Activated B cell treated with CpG ODN at 0.5 μM for 24 hours (primary cell): Measurements from ENCODE around the gene EPSTI1. TPM values are rescaled to one million over a fixed set of nuclear protein-coding genes. Genes with fewer than 3 reads are reported as not detected.

Source experiments
- ATAC-seq: fragments of 200-7000 bp; cut with Tn5 transposase; one replicate; pipeline ENCODE4 v1.10.0; 2021; ENCODE audit warnings: low read depth, mild to moderate bottlenecking, moderate library complexity
- CTCF ChIA-PET: fragments of 350-600 bp; sonication (Branson Sonifier 250); formaldehyde crosslinking; loops from one replicate; lab custom pipeline; 2021; ENCODE audit warnings: antibody characterized with exemption; lab: Charles Lee
- POLR2A ChIA-PET: fragments of 350-600 bp; sonication (Branson Sonifier 250); formaldehyde crosslinking; loops from one replicate; lab custom pipeline; 2021; ENCODE audit warnings: antibody characterized with exemption; lab: Charles Lee
- DNase-seq: peaks from one replicate; pipeline ENCODE4 v3.0.0; 2022
- H3K27ac Mint-ChIP-seq: one replicate; pipeline ENCODE4 v1.8.0; 2020; ENCODE audit warnings: mixed read lengths
- H3K27me3 Mint-ChIP-seq: one replicate; pipeline ENCODE4 v1.8.0; 2021; ENCODE audit warnings: mixed read lengths
- H3K36me3 Mint-ChIP-seq: one replicate; pipeline ENCODE4 v1.8.0; 2021; ENCODE audit warnings: low read depth, mixed read lengths
- H3K4me1 Mint-ChIP-seq: one replicate; pipeline ENCODE4 v1.8.0; 2021; ENCODE audit warnings: mixed read lengths
- H3K4me3 Mint-ChIP-seq: one replicate; pipeline ENCODE4 v1.8.0; 2020; ENCODE audit warnings: mild to moderate bottlenecking, mixed read lengths
- H3K9me3 Mint-ChIP-seq: one replicate; pipeline ENCODE4 v1.8.0; 2020; ENCODE audit warnings: mixed read lengths
- intact Hi-C: fragments of 100-400 bp; cut with micrococcal nuclease; formaldehyde crosslinking; loops from one replicate; pipeline ENCODE4 v1.15.1; 2024
- total RNA-seq: library from RNA; stranded (reverse); gene quantifications from 2 replicates; pipeline ENCODE4 v1.2.3, GENCODE V29; 2022
- TF ChIP-seq, protein P1 (sequence below): fragments of 200-600 bp; IDR thresholded peaks from one replicate; pipeline ENCODE4 v1.8.0; 2022; ENCODE audit warnings: antibody characterized with exemption, mild to moderate bottlenecking

EPSTI1 gene
- total RNA-seq, 1 donor from 2014 or later, result 32.8 TPM

DNA sequence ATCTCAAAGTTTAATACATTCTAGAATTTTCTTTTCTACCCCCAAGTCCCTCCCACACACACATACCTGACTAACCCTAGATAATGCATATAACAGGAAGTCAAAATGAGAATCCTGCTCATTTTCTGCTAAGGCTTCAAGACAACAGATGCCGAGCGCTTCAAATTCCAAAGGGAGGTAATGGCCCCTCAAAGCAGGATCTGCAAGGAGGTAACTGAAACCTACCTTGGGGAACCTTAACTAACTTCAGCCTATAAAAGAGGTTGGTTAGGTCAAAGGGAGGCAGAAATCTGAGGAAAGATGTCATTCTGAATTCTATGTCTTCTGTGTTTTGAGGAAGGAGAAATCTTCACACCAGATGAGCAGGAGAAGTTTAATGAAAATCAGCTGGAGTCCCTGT, 26.8 kb downstream of the EPSTI1 start:
- Mint-ChIP-seq H3K27ac (no peak overlapping the region), H3K4me1 (peaks cover 9% of the 10 kb centered on the region), H3K27me3 (no peaks in the 10 kb centered on the region), H3K4me3 (no peak overlapping the region), H3K36me3 (peaks cover 60% of the 10 kb centered on the region), H3K9me3 (no peaks in the 10 kb centered on the region)
- TF ChIP-seq, protein P1, sequence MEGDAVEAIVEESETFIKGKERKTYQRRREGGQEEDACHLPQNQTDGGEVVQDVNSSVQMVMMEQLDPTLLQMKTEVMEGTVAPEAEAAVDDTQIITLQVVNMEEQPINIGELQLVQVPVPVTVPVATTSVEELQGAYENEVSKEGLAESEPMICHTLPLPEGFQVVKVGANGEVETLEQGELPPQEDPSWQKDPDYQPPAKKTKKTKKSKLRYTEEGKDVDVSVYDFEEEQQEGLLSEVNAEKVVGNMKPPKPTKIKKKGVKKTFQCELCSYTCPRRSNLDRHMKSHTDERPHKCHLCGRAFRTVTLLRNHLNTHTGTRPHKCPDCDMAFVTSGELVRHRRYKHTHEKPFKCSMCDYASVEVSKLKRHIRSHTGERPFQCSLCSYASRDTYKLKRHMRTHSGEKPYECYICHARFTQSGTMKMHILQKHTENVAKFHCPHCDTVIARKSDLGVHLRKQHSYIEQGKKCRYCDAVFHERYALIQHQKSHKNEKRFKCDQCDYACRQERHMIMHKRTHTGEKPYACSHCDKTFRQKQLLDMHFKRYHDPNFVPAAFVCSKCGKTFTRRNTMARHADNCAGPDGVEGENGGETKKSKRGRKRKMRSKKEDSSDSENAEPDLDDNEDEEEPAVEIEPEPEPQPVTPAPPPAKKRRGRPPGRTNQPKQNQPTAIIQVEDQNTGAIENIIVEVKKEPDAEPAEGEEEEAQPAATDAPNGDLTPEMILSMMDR, result no peak
- POLR2A ChIA-PET, result no interaction called here
- CTCF ChIA-PET, result no interaction called here
- DNase-seq (no peak), ATAC-seq (no peak)
- intact Hi-C loops, result loop anchor here (10.0 kb wide), 1 partner anchor 350 kb away; no protein-coding TSS in a partner anchor

GRCh38 chr13:42964761-42965161, 27.3 kb downstream of the EPSTI1 start:
- intact Hi-C loops, result loop anchor here (10.0 kb wide), 1 partner anchor 350 kb away; no protein-coding TSS in a partner anchor
- no peak overlapping the region for H3K4me3 Mint-ChIP-seq
- no peaks in the 10 kb centered on the region for H3K27me3 Mint-ChIP-seq
- ChIA-PET POLR2A (no interaction called here), CTCF (no interaction called here)
- no peak for ATAC-seq
- TF ChIP-seq, protein P1, result no peak
- peaks cover 4% of the 10 kb centered on the region for H3K4me1 Mint-ChIP-seq
- H3K36me3 Mint-ChIP-seq, result peaks cover 66% of the 10 kb centered on the region
- no peaks in the 10 kb centered on the region for H3K9me3 Mint-ChIP-seq
- H3K27ac Mint-ChIP-seq, result no peak overlapping the region
- DNase-seq, result no peak

DNA sequence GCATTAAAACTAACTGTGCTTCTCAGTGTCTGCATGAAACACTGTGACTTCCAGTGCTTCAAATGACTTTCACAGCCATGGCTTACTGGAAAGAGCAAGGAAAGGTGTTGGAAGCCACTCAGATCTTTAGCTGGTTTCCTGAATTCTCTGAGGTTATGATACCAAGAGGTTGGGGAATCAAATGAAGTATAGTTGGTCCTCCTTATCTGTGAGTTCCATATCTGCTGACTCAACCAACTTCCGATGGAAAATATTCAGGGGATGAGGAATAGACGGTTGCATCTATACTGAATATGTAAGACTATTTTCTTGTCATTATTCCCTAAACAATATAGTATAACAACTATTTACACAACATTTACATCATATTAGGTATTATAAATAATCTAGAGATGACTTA, 32.4 kb downstream of the EPSTI1 start:
- ChIA-PET POLR2A (no interaction called here), CTCF (no interaction called here)
- no peaks in the 10 kb centered on the region for H3K27me3 Mint-ChIP-seq
- no peak overlapping the region for H3K27ac Mint-ChIP-seq
- no peak overlapping the region for H3K4me3 Mint-ChIP-seq
- TF ChIP-seq, protein P1, result no peak
- no peak for DNase-seq
- no peak for ATAC-seq
- no peaks in the 10 kb centered on the region for H3K9me3 Mint-ChIP-seq
- intact Hi-C loops, result loop anchor here (10.0 kb wide), 1 partner anchor 355 kb away; no protein-coding TSS in a partner anchor
- peaks cover 84% of the 10 kb centered on the region for H3K36me3 Mint-ChIP-seq
- H3K4me1 Mint-ChIP-seq, result no peaks in the 10 kb centered on the region

DNA sequence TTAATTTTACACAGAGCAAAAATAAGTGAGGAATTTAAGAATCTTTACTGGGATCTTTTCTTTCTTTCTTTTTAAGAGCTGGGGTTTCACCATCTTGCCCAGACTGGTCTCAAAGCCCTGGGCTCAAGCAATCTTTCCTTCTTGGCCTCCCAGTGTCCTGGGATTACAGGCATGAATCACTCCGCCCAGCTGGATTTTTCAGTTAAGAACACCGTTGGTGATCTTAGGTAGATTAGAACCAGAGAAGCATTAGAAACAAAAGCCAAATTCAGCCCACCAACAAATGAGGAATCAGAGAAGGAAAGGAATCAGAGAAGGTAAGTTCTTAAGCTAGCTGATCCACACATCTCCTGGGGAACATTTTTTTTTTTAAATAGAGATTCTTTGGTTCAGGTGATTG, 34.2 kb downstream of the EPSTI1 start:
- Mint-ChIP-seq H3K27me3 (no peaks in the 10 kb centered on the region), H3K9me3 (no peaks in the 10 kb centered on the region), H3K27ac (no peak overlapping the region), H3K36me3 (peaks cover 89% of the 10 kb centered on the region), H3K4me3 (no peak overlapping the region), H3K4me1 (no peaks in the 10 kb centered on the region)
- POLR2A ChIA-PET, result no interaction called here
- ATAC-seq (no peak), DNase-seq (no peak)
- intact Hi-C loops, result no loop called here
- CTCF ChIA-PET, result no interaction called here
- TF ChIP-seq, protein P1, result no peak

DNA sequence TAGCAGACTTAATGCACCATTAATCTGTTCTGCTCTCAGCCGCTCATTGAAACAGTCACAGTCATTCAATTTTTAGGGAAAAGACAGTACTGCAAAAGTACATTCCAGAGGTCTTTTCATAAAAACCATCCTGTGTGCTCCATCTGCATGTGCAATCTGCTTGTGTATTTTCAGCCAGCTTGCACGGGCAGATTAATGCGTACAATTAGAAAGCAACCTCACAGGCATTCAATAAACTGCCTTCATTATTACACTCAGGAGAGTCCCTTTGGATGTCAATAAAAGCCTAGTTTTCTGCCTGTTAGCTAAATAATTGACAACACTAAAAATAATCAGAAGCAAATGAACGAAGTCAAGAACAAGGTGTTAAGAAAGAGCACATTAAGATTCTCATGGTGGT, 41.9 kb downstream of the EPSTI1 start:
- intact Hi-C loops, result no loop called here
- H3K9me3 Mint-ChIP-seq, result peaks cover 2% of the 10 kb centered on the region
- ChIA-PET POLR2A (no interaction called here), CTCF (no interaction called here)
- H3K27me3 Mint-ChIP-seq, result no peaks in the 10 kb centered on the region
- H3K36me3 Mint-ChIP-seq, result peaks cover 90% of the 10 kb centered on the region
- TF ChIP-seq, protein P1, result no peak
- no peak for DNase-seq
- no peak overlapping the region for H3K4me3 Mint-ChIP-seq
- no peaks in the 10 kb centered on the region for H3K4me1 Mint-ChIP-seq
- ATAC-seq, result no peak
- H3K27ac Mint-ChIP-seq, result no peak overlapping the region
